GM12878 (cell line): Measurements from ENCODE around the gene EHD4. TPM values are rescaled to one million over a fixed set of nuclear protein-coding genes. Genes with fewer than 3 reads are reported as not detected.

Experiments
- CEBPB ChIP-seq, 2 experiments: fragments of 150-350 bp in 1 of 2; IDR thresholded peaks; 2 replicates each; pipeline ENCODE4 v1.6.1; 2012 to 2014; ENCODE audit warnings: low read depth in 2 of 2, low read length in 2 of 2, borderline replicate concordance in 1 of 2, inconsistent platforms in 1 of 2
- CHD1 ChIP-seq: IDR thresholded peaks from 2 replicates; pipeline ENCODE4 v1.6.1; 2012; ENCODE audit warnings: low read depth, low read length, improper control_type of control experiment
- CHD4 ChIP-seq: fragments of 200-600 bp; sonication (generic); IDR thresholded peaks from 2 replicates; pipeline ENCODE4 v1.6.1; 2016; ENCODE audit warnings: mild to moderate bottlenecking
- CREB1 ChIP-seq: IDR thresholded peaks from 2 replicates; pipeline ENCODE4 v1.6.1; 2012; ENCODE audit warnings: low read depth, mild to moderate bottlenecking, inconsistent platforms
- ETV6 ChIP-seq, 2 experiments: fragments of 450-650 bp in 1 of 2; IDR thresholded peaks in 1 of 2; conservative IDR thresholded peaks in 1 of 2; 2 replicates each; pipeline ENCODE4 v1.6.1; 2014; ENCODE audit warnings: antibody characterized with exemption in 1 of 2, borderline replicate concordance in 1 of 2, low read depth in 1 of 2, mild to moderate bottlenecking in 1 of 2, moderate library complexity in 1 of 2
- GATAD2B ChIP-seq: fragments of 450-650 bp; conservative IDR thresholded peaks from 2 replicates; pipeline ENCODE4 v1.6.1; 2017; ENCODE audit warnings: low read depth, mild to moderate bottlenecking, moderate library complexity
- IRF4 ChIP-seq: IDR thresholded peaks from 2 replicates; pipeline ENCODE4 v1.6.1; 2011; ENCODE audit warnings: low read depth, low read length
- KAT2A ChIP-seq: conservative IDR thresholded peaks from 2 replicates; pipeline ENCODE4 v1.6.1; 2011; ENCODE audit warnings: low read depth, low read length; ENCODE audit not compliant: control insufficient read depth
- KDM1A ChIP-seq: fragments of 200-600 bp; sonication (generic); IDR thresholded peaks from 2 replicates; pipeline ENCODE4 v1.6.1; 2016; ENCODE audit warnings: borderline replicate concordance
- MTA2 ChIP-seq: fragments of 450-650 bp; IDR thresholded peaks from 2 replicates; pipeline ENCODE4 v1.6.1; 2016; ENCODE audit warnings: low read depth, mild to moderate bottlenecking, moderate library complexity
- NFIC ChIP-seq: IDR thresholded peaks from 2 replicates; pipeline ENCODE4 v1.6.1; 2012; ENCODE audit warnings: low read depth, mild to moderate bottlenecking, inconsistent platforms, low read length, moderate library complexity
- NFYA ChIP-seq: IDR thresholded peaks from 2 replicates; pipeline ENCODE4 v1.6.1; 2011; ENCODE audit warnings: low read depth, mild to moderate bottlenecking, low read length, improper control_type of control experiment, borderline replicate concordance
- NRF1 ChIP-seq: conservative IDR thresholded peaks from 2 replicates; pipeline ENCODE4 v1.6.1; 2011; ENCODE audit warnings: mild to moderate bottlenecking, low read depth, low read length, improper control_type of control experiment
- POU2F2 ChIP-seq: IDR thresholded peaks from 3 replicates; pipeline ENCODE4 v1.6.1; 2011; ENCODE audit warnings: low read depth, mild to moderate bottlenecking, low read length, borderline replicate concordance
- RBBP5 ChIP-seq: fragments of 200-600 bp; sonication (generic); conservative IDR thresholded peaks from 2 replicates; pipeline ENCODE4 v1.6.1; 2016
- RELA ChIP-seq: fragments of 450-650 bp; IDR thresholded peaks from 2 replicates; pipeline ENCODE4 v1.8.0; 2014; ENCODE audit warnings: borderline replicate concordance; ENCODE audit not compliant: partially characterized antibody
- RELB ChIP-seq: fragments of 450-650 bp; IDR thresholded peaks from 2 replicates; pipeline ENCODE4 v1.6.1; 2017; ENCODE audit warnings: low read depth, mild to moderate bottlenecking, moderate library complexity
- SMC3 ChIP-seq: IDR thresholded peaks from 2 replicates; pipeline ENCODE4 v1.6.1; 2011; ENCODE audit warnings: low read length, improper control_type of control experiment, borderline replicate concordance
- SREBF2 ChIP-seq: IDR thresholded peaks from 2 replicates; pipeline ENCODE4 v1.6.1; 2012; ENCODE audit warnings: mild to moderate bottlenecking, low read length
- SRF ChIP-seq, 2 experiments: IDR thresholded peaks; 2 replicates each; pipeline ENCODE4 v1.6.1; 2011; ENCODE audit warnings: low read depth in 2 of 2, low read length in 2 of 2, mild to moderate bottlenecking in 1 of 2, moderate library complexity in 1 of 2
- USF1 ChIP-seq: IDR thresholded peaks from 2 replicates; pipeline ENCODE4 v1.6.1; 2011; ENCODE audit warnings: borderline replicate concordance, low read depth, mild to moderate bottlenecking, moderate library complexity, mixed read lengths, low read length; ENCODE audit not compliant: insufficient read depth; ENCODE audit errors: extremely low read length
- ZNF207 ChIP-seq: fragments of 450-650 bp; IDR thresholded peaks from 2 replicates; pipeline ENCODE4 v1.6.1; 2014; ENCODE audit warnings: antibody characterized with exemption, mild to moderate bottlenecking, borderline replicate concordance
- polyA plus RNA-seq, 11 experiments: library from polyadenylated mRNA; depleted of rRNA in 4 of 11; unstranded in 6 of 11; stranded (reverse) in 5 of 11; fragments of >200 nt; fragmentation: Nextera tagmentation in 4 of 11; fragmentation: Illumina TruSeq in 1 of 11; extraction: Ambion mirVana in 4 of 11; extraction: Trizol in 1 of 11; gene quantifications; 1 replicate in 1 of 11; 2 replicates in 10 of 11; pipeline versions ENCODE4 v1.2.1 to v1.2.3, GENCODE V29; 2011 to 2016; ENCODE audit warnings: inconsistent platforms in 2 of 11, missing spikeins in 2 of 11, low read depth in 1 of 11
- total RNA-seq, 4 experiments: library from RNA; depleted of rRNA in 3 of 4; stranded (reverse); fragments of >200 nt in 3 of 4; fragmentation: Illumina TruSeq in 1 of 4; extraction: Trizol in 1 of 4; gene quantifications; 2 replicates each; pipeline versions ENCODE4 v1.2.1 to v1.2.3, GENCODE V29; 2013 to 2021
- TF ChIP-seq, protein P1 (sequence below): IDR thresholded peaks from 2 replicates; pipeline ENCODE4 v1.6.1; 2012; ENCODE audit warnings: mild to moderate bottlenecking, low read depth, low read length

EHD4 gene
- total and polyA plus RNA-seq, 10 of the 15 experiments (the other 5 are each of a cell fraction or from before 2014, with no cell fraction given) = 4.2 to 62.9 (median 44.7) TPM

- TF ChIP-seq ZNF207 = no peak
- TF ChIP-seq NRF1 = no peak
- TF ChIP-seq SREBF2 = no peak
- TF ChIP-seq RELB = peak; percentile 96
- TF ChIP-seq SMC3 = no peak
- TF ChIP-seq KAT2A = no peak
- no peak for TF ChIP-seq CHD1
- TF ChIP-seq CEBPB (IDR thresholded peaks at IDR 0.05; ENCODE audit: borderline replicate concordance in 1 of 2, low read depth in 2 of 2, low read length in 2 of 2) = no peak
- peak in 1 of 2 experiments; percentile 50; a peak in 1 of 4 replicates for TF ChIP-seq ETV6 (conservative IDR thresholded peaks at IDR 0.05 in 1 of 2, IDR thresholded peaks at IDR 0.05 in 1 of 2; ENCODE audit: borderline replicate concordance in 1 of 2, low read depth in 1 of 2)
- TF ChIP-seq POU2F2 = no peak
- TF ChIP-seq, protein P1, sequence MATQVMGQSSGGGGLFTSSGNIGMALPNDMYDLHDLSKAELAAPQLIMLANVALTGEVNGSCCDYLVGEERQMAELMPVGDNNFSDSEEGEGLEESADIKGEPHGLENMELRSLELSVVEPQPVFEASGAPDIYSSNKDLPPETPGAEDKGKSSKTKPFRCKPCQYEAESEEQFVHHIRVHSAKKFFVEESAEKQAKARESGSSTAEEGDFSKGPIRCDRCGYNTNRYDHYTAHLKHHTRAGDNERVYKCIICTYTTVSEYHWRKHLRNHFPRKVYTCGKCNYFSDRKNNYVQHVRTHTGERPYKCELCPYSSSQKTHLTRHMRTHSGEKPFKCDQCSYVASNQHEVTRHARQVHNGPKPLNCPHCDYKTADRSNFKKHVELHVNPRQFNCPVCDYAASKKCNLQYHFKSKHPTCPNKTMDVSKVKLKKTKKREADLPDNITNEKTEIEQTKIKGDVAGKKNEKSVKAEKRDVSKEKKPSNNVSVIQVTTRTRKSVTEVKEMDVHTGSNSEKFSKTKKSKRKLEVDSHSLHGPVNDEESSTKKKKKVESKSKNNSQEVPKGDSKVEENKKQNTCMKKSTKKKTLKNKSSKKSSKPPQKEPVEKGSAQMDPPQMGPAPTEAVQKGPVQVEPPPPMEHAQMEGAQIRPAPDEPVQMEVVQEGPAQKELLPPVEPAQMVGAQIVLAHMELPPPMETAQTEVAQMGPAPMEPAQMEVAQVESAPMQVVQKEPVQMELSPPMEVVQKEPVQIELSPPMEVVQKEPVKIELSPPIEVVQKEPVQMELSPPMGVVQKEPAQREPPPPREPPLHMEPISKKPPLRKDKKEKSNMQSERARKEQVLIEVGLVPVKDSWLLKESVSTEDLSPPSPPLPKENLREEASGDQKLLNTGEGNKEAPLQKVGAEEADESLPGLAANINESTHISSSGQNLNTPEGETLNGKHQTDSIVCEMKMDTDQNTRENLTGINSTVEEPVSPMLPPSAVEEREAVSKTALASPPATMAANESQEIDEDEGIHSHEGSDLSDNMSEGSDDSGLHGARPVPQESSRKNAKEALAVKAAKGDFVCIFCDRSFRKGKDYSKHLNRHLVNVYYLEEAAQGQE = no peak
- peak; percentile 75; the same call in 1 of the 2 replicates for TF ChIP-seq IRF4
- TF ChIP-seq MTA2 = peak; percentile 88
- no peak for TF ChIP-seq KDM1A
- TF ChIP-seq SRF (IDR thresholded peaks at IDR 0.05; ENCODE audit: low read depth in 2 of 2, low read length in 2 of 2) = no peak
- TF ChIP-seq NFYA = no peak
- TF ChIP-seq GATAD2B = peak; percentile 77; the same call in 1 of the 2 replicates
- TF ChIP-seq CHD4 = no peak
- TF ChIP-seq USF1 = peak; percentile 75
- peak; percentile 52 for TF ChIP-seq RELA
- TF ChIP-seq CREB1 = peak; percentile 53
- no peak for TF ChIP-seq RBBP5
- TF ChIP-seq NFIC = peak; percentile 70
These were observed 43.4 kb downstream of the EHD4 start (continued) for GRCh38 chr15:41928637-41929620.
